Neuronal stem cell (in vitro differentiated cells): Measurements from ENCODE around the gene HSD17B2.

ENCODE experiments used
- DNase-seq: peaks from one replicate; pipeline ENCODE4 v3.0.0-alpha.2; 2013; ENCODE audit warnings: low spot score
- H2AFZ ChIP-seq: one replicate; pipeline ENCODE4 v1.6.1; 2013; ENCODE audit warnings: mild to moderate bottlenecking, low read length, inconsistent platforms
- H2AK5ac ChIP-seq: 2 replicates; pipeline ENCODE4 v1.6.1; 2013; ENCODE audit warnings: low read depth, mild to moderate bottlenecking, inconsistent platforms, low read length, moderate library complexity, mixed read lengths
- H2BK120ac ChIP-seq: 2 replicates; pipeline ENCODE4 v1.6.1; 2013; ENCODE audit warnings: low read depth, mild to moderate bottlenecking, inconsistent platforms, low read length, moderate library complexity, mixed read lengths
- H2BK12ac ChIP-seq: one replicate; pipeline ENCODE4 v1.6.1; 2013; ENCODE audit warnings: low read length, inconsistent platforms
- H2BK15ac ChIP-seq: 2 replicates; pipeline ENCODE4 v1.6.1; 2013; ENCODE audit warnings: mild to moderate bottlenecking, low read length, inconsistent platforms, mixed read lengths
- H2BK5ac ChIP-seq: one replicate; pipeline ENCODE4 v1.6.1; 2013; ENCODE audit warnings: inconsistent platforms, mild to moderate bottlenecking, low read length, moderate library complexity
- H3K14ac ChIP-seq: one replicate; pipeline ENCODE4 v1.6.1; 2013; ENCODE audit warnings: low read length, inconsistent platforms
- H3K18ac ChIP-seq: 2 replicates; pipeline ENCODE4 v1.6.1; 2013; ENCODE audit warnings: low read length, inconsistent platforms
- H3K23ac ChIP-seq: 2 replicates; pipeline ENCODE4 v1.6.1; 2013; ENCODE audit warnings: low read depth, mild to moderate bottlenecking, mixed read lengths, low read length, inconsistent platforms; ENCODE audit not compliant: poor library complexity
- H3K27ac ChIP-seq: replicated peaks from 3 replicates; pipeline ENCODE4 v1.5.1; 2013; ENCODE audit warnings: low read length, inconsistent platforms
- H3K27me3 ChIP-seq, 3 experiments: 2 replicates each; pipeline ENCODE4 v1.6.1; 2013; ENCODE audit warnings: low read length in 3 of 3, mild to moderate bottlenecking in 2 of 3, inconsistent platforms in 1 of 3, low read depth in 1 of 3, mixed read lengths in 1 of 3, moderate library complexity in 1 of 3; ENCODE audit not compliant: control insufficient read depth in 3 of 3, insufficient read depth in 3 of 3
- H3K36me3 ChIP-seq, 2 donors: replicated peaks in 1 of 2; 2 replicates each; pipeline ENCODE4 v1.6.1; 2013; ENCODE audit warnings: low read length in 2 of 2; ENCODE audit not compliant: control insufficient read depth in 2 of 2, insufficient read depth in 2 of 2
- H3K4ac ChIP-seq: 2 replicates; pipeline ENCODE4 v1.6.1; 2013; ENCODE audit warnings: inconsistent platforms, mild to moderate bottlenecking, low read length, moderate library complexity
- H3K4me1 ChIP-seq, 2 donors: 1 replicate in 1 of 2; 2 replicates in 1 of 2; pipeline ENCODE4 v1.6.1; 2013; ENCODE audit warnings: low read length in 2 of 2, low read depth in 1 of 2; ENCODE audit not compliant: control insufficient read depth in 2 of 2, insufficient read depth in 1 of 2
- H3K4me2 ChIP-seq: one replicate; pipeline ENCODE4 v1.6.1; 2013; ENCODE audit warnings: mild to moderate bottlenecking, low read length, inconsistent platforms; ENCODE audit not compliant: insufficient read depth, poor library complexity, severe bottlenecking
- H3K4me3 ChIP-seq, 2 donors: 2 replicates each; pipeline ENCODE4 v1.5.1; 2013; ENCODE audit warnings: low read length in 2 of 2, mild to moderate bottlenecking in 2 of 2, inconsistent platforms in 1 of 2, moderate library complexity in 1 of 2
- H3K79me1 ChIP-seq: one replicate; pipeline ENCODE4 v1.6.1; 2013; ENCODE audit warnings: low read depth, mild to moderate bottlenecking, inconsistent platforms, low read length, moderate library complexity
- H3K9ac ChIP-seq: one replicate; pipeline ENCODE4 v1.6.1; 2013; ENCODE audit warnings: mild to moderate bottlenecking, low read depth, low read length, inconsistent platforms; ENCODE audit not compliant: poor library complexity
- H3K9me3 ChIP-seq, 2 donors: replicated peaks in 1 of 2; 2 replicates each; pipeline versions ENCODE3 to v1.6.1; 2013; ENCODE audit warnings: low read length in 2 of 2, mild to moderate bottlenecking in 2 of 2, inconsistent platforms in 1 of 2, low read depth in 1 of 2, mixed read lengths in 1 of 2, moderate library complexity in 1 of 2; ENCODE audit not compliant: control insufficient read depth in 2 of 2, insufficient read depth in 1 of 2
- H4K8ac ChIP-seq: one replicate; pipeline ENCODE4 v1.6.1; 2013; ENCODE audit warnings: low read depth, mild to moderate bottlenecking, inconsistent platforms, low read length, moderate library complexity
- H4K91ac ChIP-seq: one replicate; pipeline ENCODE4 v1.6.1; 2013; ENCODE audit warnings: low read length, low read depth, mild to moderate bottlenecking, inconsistent platforms; ENCODE audit not compliant: poor library complexity
- WGBS, 2 donors: extraction: QIAGEN DNeasy Blood & Tissue Kit; methylation state at CpG; one replicate each; pipeline ENCODE4 v1.1.7; 2013; ENCODE audit warnings: missing lambda C conversion rate in 2 of 2, mixed read lengths in 1 of 2; ENCODE audit not compliant: insufficient read length in 2 of 2, insufficient replicate concordance in 1 of 2; ENCODE audit errors: extremely low coverage in 2 of 2; 5-methylcytosine and 5-hydroxymethylcytosine counted together

HSD17B2 gene

GRCh38 chr16:82067804-82068325 is 32.8 kb downstream of the HSD17B2 start:
- no peak overlapping the region for H3K14ac ChIP-seq
- H2AFZ ChIP-seq = no peak overlapping the region
- H3K4ac ChIP-seq = no peak overlapping the region
- no peak for DNase-seq
- peaks cover 0 to 9% of the 10 kb centered on the region in 2 donors for H3K4me1 ChIP-seq
- H3K4me2 ChIP-seq = no peak overlapping the region
- H2BK5ac ChIP-seq = no peak overlapping the region
- H4K8ac ChIP-seq = no peak overlapping the region
- no peak overlapping the region for H2BK12ac ChIP-seq
- H3K36me3 ChIP-seq = no peaks in the 10 kb centered on the region
- H3K27me3 ChIP-seq = no peaks in the 10 kb centered on the region
- no peak overlapping the region for H3K27ac ChIP-seq
- H3K18ac ChIP-seq = no peak overlapping the region
- H2BK120ac ChIP-seq = no peak overlapping the region
- H3K23ac ChIP-seq = no peak overlapping the region
- H3K79me1 ChIP-seq = peaks cover 2% of the 10 kb centered on the region
- no CpG with 5 or more reads among the region's 10 CpGs for WGBS, 2 donors
- H2AK5ac ChIP-seq = no peak overlapping the region
- H3K4me3 ChIP-seq = no peak overlapping the region
- H3K9me3 ChIP-seq = no peaks in the 10 kb centered on the region
- H2BK15ac ChIP-seq = no peak overlapping the region
- no peak overlapping the region for H4K91ac ChIP-seq
- H3K9ac ChIP-seq = no peak overlapping the region

GRCh38 chr16:82070656-82071369 is 35.8 kb downstream of the HSD17B2 start:
- Histone ChIP-seq H3K4me2 (no peak overlapping the region), H2BK12ac (no peak overlapping the region), H4K8ac (no peak overlapping the region), H2BK5ac (no peak overlapping the region), H2AK5ac (no peak overlapping the region), H3K27me3 (no peaks in the 10 kb centered on the region), H3K27ac (no peak overlapping the region), H3K14ac (no peak overlapping the region), H3K79me1 (peaks cover 2% of the 10 kb centered on the region), H3K18ac (no peak overlapping the region), H3K4me3 (no peak overlapping the region), H3K9ac (no peak overlapping the region), H3K23ac (no peak overlapping the region), H3K4me1 (peaks cover 0 to 9% of the 10 kb centered on the region in 2 donors), H3K4ac (no peak overlapping the region), H3K36me3 (no peaks in the 10 kb centered on the region), H2BK120ac (no peak overlapping the region), H2BK15ac (no peak overlapping the region), H3K9me3 (no peaks in the 10 kb centered on the region), H4K91ac (no peak overlapping the region), H2AFZ (no peak overlapping the region)
- no CpG with 5 or more reads among the region's 4 CpGs for WGBS, 2 donors
- no peak for DNase-seq

GRCh38 chr16:82071421-82071820 is 36.4 kb downstream of the HSD17B2 start:
- no peaks in the 10 kb centered on the region for H3K9me3 ChIP-seq
- H3K18ac ChIP-seq = no peak overlapping the region
- no peak overlapping the region for H3K4me3 ChIP-seq
- peaks cover 0 to 9% of the 10 kb centered on the region in 2 donors for H3K4me1 ChIP-seq
- no peak overlapping the region for H4K8ac ChIP-seq
- no peak overlapping the region for H2BK15ac ChIP-seq
- H3K14ac ChIP-seq = no peak overlapping the region
- WGBS, 2 donors = no CpG with 5 or more reads among the region's 4 CpGs
- H2AK5ac ChIP-seq = no peak overlapping the region
- H3K4me2 ChIP-seq = no peak overlapping the region
- H4K91ac ChIP-seq = no peak overlapping the region
- no peak overlapping the region for H2BK120ac ChIP-seq
- DNase-seq = no peak
- H2BK12ac ChIP-seq = no peak overlapping the region
- H3K27me3 ChIP-seq = no peaks in the 10 kb centered on the region
- no peak overlapping the region for H3K27ac ChIP-seq
- peaks cover 2% of the 10 kb centered on the region for H3K79me1 ChIP-seq
- H3K4ac ChIP-seq = no peak overlapping the region
- H3K36me3 ChIP-seq = no peaks in the 10 kb centered on the region
- no peak overlapping the region for H2AFZ ChIP-seq
- H3K23ac ChIP-seq = no peak overlapping the region
- no peak overlapping the region for H3K9ac ChIP-seq
- H2BK5ac ChIP-seq = no peak overlapping the region

GRCh38 chr16:82072313-82072712 is 37.3 kb downstream of the HSD17B2 start:
- H3K27ac ChIP-seq = no peak overlapping the region
- H2AFZ ChIP-seq = no peak overlapping the region
- H3K23ac ChIP-seq = no peak overlapping the region
- no peak overlapping the region for H2BK12ac ChIP-seq
- H3K4me1 ChIP-seq = peaks cover 0 to 9% of the 10 kb centered on the region in 2 donors
- H4K8ac ChIP-seq = no peak overlapping the region
- H2AK5ac ChIP-seq = no peak overlapping the region
- peaks cover 2% of the 10 kb centered on the region for H3K79me1 ChIP-seq
- H2BK5ac ChIP-seq = no peak overlapping the region
- no peak overlapping the region for H3K4me3 ChIP-seq
- H3K14ac ChIP-seq = no peak overlapping the region
- H3K18ac ChIP-seq = no peak overlapping the region
- no CpG with 5 or more reads among the region's 1 CpG for WGBS, 2 donors
- no peak overlapping the region for H4K91ac ChIP-seq
- H3K27me3 ChIP-seq = no peaks in the 10 kb centered on the region
- no peaks in the 10 kb centered on the region for H3K9me3 ChIP-seq
- no peak overlapping the region for H2BK120ac ChIP-seq
- no peak overlapping the region for H3K4me2 ChIP-seq
- DNase-seq = no peak
- H3K4ac ChIP-seq = no peak overlapping the region
- no peak overlapping the region for H3K9ac ChIP-seq
- H3K36me3 ChIP-seq = no peaks in the 10 kb centered on the region
- H2BK15ac ChIP-seq = no peak overlapping the region
